Liver (tissue), 3 donors: ENCODE measurements around the gene JDP2.

Source experiments
- ATF3 ChIP-seq: IDR thresholded peaks from 2 replicates; pipeline ENCODE4 v1.6.1; 2016; ENCODE audit warnings: antibody characterized with exemption
- CTCF ChIP-seq: fragments of 150-350 bp; IDR thresholded peaks from 2 replicates; pipeline ENCODE4 v1.5.1; 2017; ENCODE audit warnings: improper control_type of control experiment, low read depth, low read length; ENCODE audit not compliant: missing input control
- EGR1 ChIP-seq, 2 donors: IDR thresholded peaks; 2 replicates each; pipeline ENCODE4 v1.6.1; 2016 to 2018; ENCODE audit warnings: antibody characterized with exemption in 2 of 2, low read depth in 2 of 2
- FOXA1 ChIP-seq: IDR thresholded peaks from 2 replicates; pipeline ENCODE4 v1.6.1; 2016; ENCODE audit warnings: antibody characterized with exemption
- JUND ChIP-seq, 2 donors: IDR thresholded peaks; 2 replicates each; pipeline ENCODE4 v1.6.1; 2016; ENCODE audit warnings: antibody characterized with exemption in 2 of 2
- MAX ChIP-seq: IDR thresholded peaks from 2 replicates; pipeline ENCODE4 v1.6.1; 2016; ENCODE audit warnings: antibody characterized with exemption
- REST ChIP-seq: IDR thresholded peaks from 2 replicates; pipeline ENCODE4 v1.6.1; 2016; ENCODE audit warnings: antibody characterized with exemption, mild to moderate bottlenecking
- SP1 ChIP-seq: IDR thresholded peaks from 2 replicates; pipeline ENCODE4 v1.6.1; 2018; ENCODE audit warnings: antibody characterized with exemption, mild to moderate bottlenecking
- TAF1 ChIP-seq: conservative IDR thresholded peaks from 2 replicates; pipeline ENCODE4 v1.6.1; 2016; ENCODE audit warnings: antibody characterized with exemption, mild to moderate bottlenecking
- YY1 ChIP-seq: IDR thresholded peaks from 2 replicates; pipeline ENCODE4 v1.6.1; 2016; ENCODE audit warnings: antibody characterized with exemption, mild to moderate bottlenecking
- ZBTB33 ChIP-seq: IDR thresholded peaks from 2 replicates; pipeline ENCODE4 v1.6.1; 2016; ENCODE audit warnings: antibody characterized with exemption
- donor health status: healthy.
- donor health status: healthy.

GRCh38 chr14:75422169-75422568 lies 5.7 kb upstream of the JDP2 start:
- no peak for TF ChIP-seq ATF3
- TF ChIP-seq YY1, result no peak
- no peak for TF ChIP-seq JUND (IDR thresholded peaks at IDR 0.05)
- TF ChIP-seq CTCF, result no peak
- TF ChIP-seq MAX, result no peak
- TF ChIP-seq EGR1 (IDR thresholded peaks at IDR 0.05; ENCODE audit: low read depth in 2 of 2), result no peak
- TF ChIP-seq FOXA1, result no peak
- TF ChIP-seq ZBTB33, result no peak
- TF ChIP-seq SP1, result no peak
- TF ChIP-seq REST, result no peak
- TF ChIP-seq TAF1, result no peak
